HEK293 (cell line): ENCODE results near the gene GCH1.

Source experiments
- EGR2 ChIP-seq: fragments of 450-650 bp; formaldehyde crosslinking; IDR thresholded peaks from 2 replicates; pipeline ENCODE4 v1.5.1; 2016; ENCODE audit warnings: low read depth, missing biosample characterization, missing genetic modification characterization
- KLF1 ChIP-seq: fragments of 450-650 bp; formaldehyde crosslinking; IDR thresholded peaks from 2 replicates; pipeline ENCODE4 v1.5.1; 2016; ENCODE audit warnings: missing biosample characterization, missing genetic modification characterization
- KLF9 ChIP-seq: fragments of 450-650 bp; formaldehyde crosslinking; IDR thresholded peaks from 2 replicates; pipeline ENCODE4 v1.5.1; 2016; ENCODE audit warnings: missing biosample characterization, missing genetic modification characterization, low read depth
- MYNN ChIP-seq: fragments of 450-650 bp; formaldehyde crosslinking; IDR thresholded peaks from 2 replicates; pipeline ENCODE4 v1.5.1; 2016; ENCODE audit warnings: missing biosample characterization, missing genetic modification characterization, borderline replicate concordance
- RBAK ChIP-seq: fragments of 450-650 bp; formaldehyde crosslinking; IDR thresholded peaks from 2 replicates; pipeline ENCODE4 v1.5.1; 2016; ENCODE audit warnings: missing biosample characterization, missing genetic modification characterization
- SALL2 ChIP-seq: fragments of 450-650 bp; formaldehyde crosslinking; IDR thresholded peaks from 2 replicates; pipeline ENCODE4 v1.5.0; 2017; ENCODE audit warnings: missing biosample characterization, mild to moderate bottlenecking, missing genetic modification characterization, borderline replicate concordance
- ZBTB20 ChIP-seq: fragments of 450-650 bp; formaldehyde crosslinking; IDR thresholded peaks from 2 replicates; pipeline ENCODE4 v1.5.1; 2016; ENCODE audit warnings: missing biosample characterization, missing genetic modification characterization
- ZFP69B ChIP-seq: fragments of 450-650 bp; formaldehyde crosslinking; IDR thresholded peaks from 2 replicates; pipeline ENCODE4 v1.5.1; 2016; ENCODE audit warnings: missing biosample characterization, missing genetic modification characterization
- ZIC2 ChIP-seq: fragments of 450-650 bp; formaldehyde crosslinking; IDR thresholded peaks from 2 replicates; pipeline ENCODE4 v1.5.1; 2016; ENCODE audit warnings: missing biosample characterization, missing genetic modification characterization
- ZNF140 ChIP-seq: fragments of 450-650 bp; formaldehyde crosslinking; IDR thresholded peaks from 2 replicates; pipeline ENCODE4 v1.5.1; 2016; ENCODE audit warnings: missing biosample characterization, missing genetic modification characterization
- ZNF175 ChIP-seq: fragments of 450-650 bp; formaldehyde crosslinking; IDR thresholded peaks from 2 replicates; pipeline ENCODE4 v1.5.1; 2016; ENCODE audit warnings: missing biosample characterization, missing genetic modification characterization
- ZNF211 ChIP-seq: fragments of 450-650 bp; formaldehyde crosslinking; IDR thresholded peaks from 2 replicates; pipeline ENCODE4 v1.5.1; 2016; ENCODE audit warnings: low read depth, missing biosample characterization, missing genetic modification characterization
- ZNF324 ChIP-seq: fragments of 450-650 bp; formaldehyde crosslinking; IDR thresholded peaks from 2 replicates; pipeline ENCODE4 v1.5.1; 2016; ENCODE audit warnings: missing biosample characterization, missing genetic modification characterization
- ZNF335 ChIP-seq: fragments of 450-650 bp; formaldehyde crosslinking; conservative IDR thresholded peaks from 2 replicates; pipeline ENCODE4 v1.5.1; 2016; ENCODE audit warnings: missing biosample characterization, missing genetic modification characterization
- ZNF510 ChIP-seq: fragments of 450-650 bp; formaldehyde crosslinking; IDR thresholded peaks from 2 replicates; pipeline ENCODE4 v1.5.1; 2018; ENCODE audit warnings: mild to moderate bottlenecking, missing genetic modification characterization, missing biosample characterization; ENCODE audit not compliant: insufficient replicate concordance
- ZNF555 ChIP-seq: fragments of 450-650 bp; formaldehyde crosslinking; conservative IDR thresholded peaks from 2 replicates; pipeline ENCODE4 v1.5.1; 2017; ENCODE audit warnings: missing biosample characterization, mild to moderate bottlenecking, missing genetic modification characterization, inconsistent platforms
- ZNF600 ChIP-seq: fragments of 450-650 bp; formaldehyde crosslinking; IDR thresholded peaks from 2 replicates; pipeline ENCODE4 v1.5.1; 2016; ENCODE audit warnings: missing biosample characterization, missing genetic modification characterization
- ZNF837 ChIP-seq: fragments of 450-650 bp; formaldehyde crosslinking; IDR thresholded peaks from 2 replicates; pipeline ENCODE4 v1.5.1; 2016; ENCODE audit warnings: missing biosample characterization, missing genetic modification characterization
- ZNF843 ChIP-seq: fragments of 450-650 bp; formaldehyde crosslinking; IDR thresholded peaks from 2 replicates; pipeline ENCODE4 v1.5.1; 2016; ENCODE audit warnings: missing biosample characterization, missing genetic modification characterization
- TF ChIP-seq, protein P1 (sequence below): fragments of 450-650 bp; formaldehyde crosslinking; IDR thresholded peaks from 2 replicates; pipeline ENCODE4; 2016; ENCODE audit warnings: missing biosample characterization, missing genetic modification characterization
- TF ChIP-seq, protein P2 (sequence below): fragments of 450-650 bp; formaldehyde crosslinking; IDR thresholded peaks from 2 replicates; pipeline ENCODE4 v1.5.1; 2016; ENCODE audit warnings: missing biosample characterization, missing genetic modification characterization
- TF ChIP-seq, protein P3 (sequence below): fragments of 450-650 bp; formaldehyde crosslinking; IDR thresholded peaks from 2 replicates; pipeline ENCODE4 v1.5.1; 2016; ENCODE audit warnings: missing biosample characterization, missing genetic modification characterization
- TF ChIP-seq, protein P4 (sequence below): fragments of 450-650 bp; formaldehyde crosslinking; IDR thresholded peaks from 2 replicates; pipeline ENCODE4 v1.5.0; 2017; ENCODE audit warnings: missing biosample characterization, missing genetic modification characterization, borderline replicate concordance
- TF ChIP-seq, protein P5 (sequence below): fragments of 450-650 bp; formaldehyde crosslinking; IDR thresholded peaks from 2 replicates; pipeline ENCODE4 v1.5.1; 2016; ENCODE audit warnings: missing biosample characterization, missing genetic modification characterization
- TF ChIP-seq, protein P6 (sequence below): fragments of 450-650 bp; formaldehyde crosslinking; IDR thresholded peaks from 2 replicates; pipeline ENCODE4 v1.5.1; 2016; ENCODE audit warnings: missing biosample characterization, missing genetic modification characterization
- TF ChIP-seq, protein P7 (sequence below): fragments of 450-650 bp; formaldehyde crosslinking; IDR thresholded peaks from 2 replicates; pipeline ENCODE4 v1.5.1; 2016; ENCODE audit warnings: missing biosample characterization, missing genetic modification characterization, borderline replicate concordance
- TF ChIP-seq, protein P8 (sequence below): fragments of 450-650 bp; formaldehyde crosslinking; IDR thresholded peaks from 2 replicates; pipeline ENCODE4 v1.5.1; 2016; ENCODE audit warnings: missing biosample characterization, missing genetic modification characterization

GCH1 gene

DNA sequence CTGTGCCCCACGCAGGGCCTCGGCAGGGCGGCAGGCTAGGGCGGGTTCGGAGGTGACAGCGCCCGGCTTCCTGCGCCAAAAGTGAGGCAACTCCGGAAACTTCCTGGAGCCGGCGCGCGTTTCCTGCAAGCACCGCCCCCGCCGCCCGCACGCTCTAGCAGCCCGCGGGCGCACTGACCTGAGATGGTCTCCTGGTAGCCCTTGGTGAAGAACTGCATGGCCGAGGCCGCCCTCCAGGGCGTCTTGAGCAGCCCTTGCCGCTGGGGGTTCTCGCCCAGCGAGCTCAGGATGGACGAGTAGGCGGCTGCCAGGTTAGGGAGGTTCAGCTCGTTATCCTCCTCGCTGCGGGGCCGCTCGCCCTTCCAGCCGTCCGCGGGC lies 494 bp downstream of the GCH1 start (continued):
- TF ChIP-seq ZNF335 (peak; percentile 70; the same call in 1 of the 2 replicates), ZNF324 (tag by site-specific recombination) (no peak), ZBTB20 (tag by site-specific recombination) (peak; percentile 81), KLF1 (tag by site-specific recombination) (peak; percentile 39; the same call in 1 of the 2 replicates), MYNN (tag by site-specific recombination) (no peak), ZNF600 (tag by site-specific recombination) (no peak), ZNF175 (no peak), EGR2 (tag by site-specific recombination) (peak; percentile 72), RBAK (no peak), ZNF555 (tag by site-specific recombination) (no peak), ZNF510 (tag by site-specific recombination) (no peak), ZNF211 (tag by site-specific recombination) (no peak), ZNF837 (no peak), SALL2 (tag by site-specific recombination) (no peak), ZNF843 (tag by site-specific recombination) (no peak), ZFP69B (tag by site-specific recombination) (no peak), KLF9 (tag by site-specific recombination) (0 out of 2 replicates have a peak, but pooled peaks have one; percentile 32), ZIC2 (tag by site-specific recombination) (no peak), ZNF140 (tag by site-specific recombination) (no peak)
- TF ChIP-seq, protein P1, sequence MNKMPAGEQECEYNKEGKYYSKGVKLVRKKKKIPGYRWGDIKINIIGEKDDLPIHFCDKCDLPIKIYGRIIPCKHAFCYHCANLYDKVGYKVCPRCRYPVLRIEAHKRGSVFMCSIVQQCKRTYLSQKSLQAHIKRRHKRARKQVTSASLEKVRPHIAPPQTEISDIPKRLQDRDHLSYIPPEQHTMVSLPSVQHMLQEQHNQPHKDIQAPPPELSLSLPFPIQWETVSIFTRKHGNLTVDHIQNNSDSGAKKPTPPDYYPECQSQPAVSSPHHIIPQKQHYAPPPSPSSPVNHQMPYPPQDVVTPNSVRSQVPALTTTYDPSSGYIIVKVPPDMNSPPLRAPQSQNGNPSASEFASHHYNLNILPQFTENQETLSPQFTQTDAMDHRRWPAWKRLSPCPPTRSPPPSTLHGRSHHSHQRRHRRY (tag by site-specific recombination): no peak
- TF ChIP-seq, protein P2, sequence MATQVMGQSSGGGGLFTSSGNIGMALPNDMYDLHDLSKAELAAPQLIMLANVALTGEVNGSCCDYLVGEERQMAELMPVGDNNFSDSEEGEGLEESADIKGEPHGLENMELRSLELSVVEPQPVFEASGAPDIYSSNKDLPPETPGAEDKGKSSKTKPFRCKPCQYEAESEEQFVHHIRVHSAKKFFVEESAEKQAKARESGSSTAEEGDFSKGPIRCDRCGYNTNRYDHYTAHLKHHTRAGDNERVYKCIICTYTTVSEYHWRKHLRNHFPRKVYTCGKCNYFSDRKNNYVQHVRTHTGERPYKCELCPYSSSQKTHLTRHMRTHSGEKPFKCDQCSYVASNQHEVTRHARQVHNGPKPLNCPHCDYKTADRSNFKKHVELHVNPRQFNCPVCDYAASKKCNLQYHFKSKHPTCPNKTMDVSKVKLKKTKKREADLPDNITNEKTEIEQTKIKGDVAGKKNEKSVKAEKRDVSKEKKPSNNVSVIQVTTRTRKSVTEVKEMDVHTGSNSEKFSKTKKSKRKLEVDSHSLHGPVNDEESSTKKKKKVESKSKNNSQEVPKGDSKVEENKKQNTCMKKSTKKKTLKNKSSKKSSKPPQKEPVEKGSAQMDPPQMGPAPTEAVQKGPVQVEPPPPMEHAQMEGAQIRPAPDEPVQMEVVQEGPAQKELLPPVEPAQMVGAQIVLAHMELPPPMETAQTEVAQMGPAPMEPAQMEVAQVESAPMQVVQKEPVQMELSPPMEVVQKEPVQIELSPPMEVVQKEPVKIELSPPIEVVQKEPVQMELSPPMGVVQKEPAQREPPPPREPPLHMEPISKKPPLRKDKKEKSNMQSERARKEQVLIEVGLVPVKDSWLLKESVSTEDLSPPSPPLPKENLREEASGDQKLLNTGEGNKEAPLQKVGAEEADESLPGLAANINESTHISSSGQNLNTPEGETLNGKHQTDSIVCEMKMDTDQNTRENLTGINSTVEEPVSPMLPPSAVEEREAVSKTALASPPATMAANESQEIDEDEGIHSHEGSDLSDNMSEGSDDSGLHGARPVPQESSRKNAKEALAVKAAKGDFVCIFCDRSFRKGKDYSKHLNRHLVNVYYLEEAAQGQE (tag by site-specific recombination): no peak
- TF ChIP-seq, protein P3, sequence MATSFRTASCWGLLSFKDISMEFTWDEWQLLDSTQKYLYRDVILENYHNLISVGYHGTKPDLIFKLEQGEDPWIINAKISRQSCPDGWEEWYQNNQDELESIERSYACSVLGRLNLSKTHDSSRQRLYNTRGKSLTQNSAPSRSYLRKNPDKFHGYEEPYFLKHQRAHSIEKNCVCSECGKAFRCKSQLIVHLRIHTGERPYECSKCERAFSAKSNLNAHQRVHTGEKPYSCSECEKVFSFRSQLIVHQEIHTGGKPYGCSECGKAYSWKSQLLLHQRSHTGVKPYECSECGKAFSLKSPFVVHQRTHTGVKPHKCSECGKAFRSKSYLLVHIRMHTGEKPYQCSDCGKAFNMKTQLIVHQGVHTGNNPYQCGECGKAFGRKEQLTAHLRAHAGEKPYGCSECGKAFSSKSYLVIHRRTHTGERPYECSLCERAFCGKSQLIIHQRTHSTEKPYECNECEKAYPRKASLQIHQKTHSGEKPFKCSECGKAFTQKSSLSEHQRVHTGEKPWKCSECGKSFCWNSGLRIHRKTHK (tag by site-specific recombination): no peak
- TF ChIP-seq, protein P4, sequence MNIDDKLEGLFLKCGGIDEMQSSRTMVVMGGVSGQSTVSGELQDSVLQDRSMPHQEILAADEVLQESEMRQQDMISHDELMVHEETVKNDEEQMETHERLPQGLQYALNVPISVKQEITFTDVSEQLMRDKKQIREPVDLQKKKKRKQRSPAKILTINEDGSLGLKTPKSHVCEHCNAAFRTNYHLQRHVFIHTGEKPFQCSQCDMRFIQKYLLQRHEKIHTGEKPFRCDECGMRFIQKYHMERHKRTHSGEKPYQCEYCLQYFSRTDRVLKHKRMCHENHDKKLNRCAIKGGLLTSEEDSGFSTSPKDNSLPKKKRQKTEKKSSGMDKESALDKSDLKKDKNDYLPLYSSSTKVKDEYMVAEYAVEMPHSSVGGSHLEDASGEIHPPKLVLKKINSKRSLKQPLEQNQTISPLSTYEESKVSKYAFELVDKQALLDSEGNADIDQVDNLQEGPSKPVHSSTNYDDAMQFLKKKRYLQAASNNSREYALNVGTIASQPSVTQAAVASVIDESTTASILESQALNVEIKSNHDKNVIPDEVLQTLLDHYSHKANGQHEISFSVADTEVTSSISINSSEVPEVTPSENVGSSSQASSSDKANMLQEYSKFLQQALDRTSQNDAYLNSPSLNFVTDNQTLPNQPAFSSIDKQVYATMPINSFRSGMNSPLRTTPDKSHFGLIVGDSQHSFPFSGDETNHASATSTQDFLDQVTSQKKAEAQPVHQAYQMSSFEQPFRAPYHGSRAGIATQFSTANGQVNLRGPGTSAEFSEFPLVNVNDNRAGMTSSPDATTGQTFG (tag by site-specific recombination): no peak
- TF ChIP-seq, protein P5, sequence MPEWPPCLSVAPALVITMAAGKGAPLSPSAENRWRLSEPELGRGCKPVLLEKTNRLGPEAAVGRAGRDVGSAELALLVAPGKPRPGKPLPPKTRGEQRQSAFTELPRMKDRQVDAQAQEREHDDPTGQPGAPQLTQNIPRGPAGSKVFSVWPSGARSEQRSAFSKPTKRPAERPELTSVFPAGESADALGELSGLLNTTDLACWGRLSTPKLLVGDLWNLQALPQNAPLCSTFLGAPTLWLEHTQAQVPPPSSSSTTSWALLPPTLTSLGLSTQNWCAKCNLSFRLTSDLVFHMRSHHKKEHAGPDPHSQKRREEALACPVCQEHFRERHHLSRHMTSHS (tag by site-specific recombination): no peak
- TF ChIP-seq, protein P6, sequence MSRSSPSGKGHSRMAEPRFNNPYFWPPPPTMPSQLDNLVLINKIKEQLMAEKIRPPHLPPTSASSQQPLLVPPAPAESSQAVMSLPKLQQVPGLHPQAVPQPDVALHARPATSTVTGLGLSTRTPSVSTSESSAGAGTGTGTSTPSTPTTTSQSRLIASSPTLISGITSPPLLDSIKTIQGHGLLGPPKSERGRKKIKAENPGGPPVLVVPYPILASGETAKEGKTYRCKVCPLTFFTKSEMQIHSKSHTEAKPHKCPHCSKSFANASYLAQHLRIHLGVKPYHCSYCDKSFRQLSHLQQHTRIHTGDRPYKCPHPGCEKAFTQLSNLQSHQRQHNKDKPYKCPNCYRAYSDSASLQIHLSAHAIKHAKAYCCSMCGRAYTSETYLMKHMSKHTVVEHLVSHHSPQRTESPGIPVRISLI (tag by site-specific recombination): no peak
- TF ChIP-seq, protein P7, sequence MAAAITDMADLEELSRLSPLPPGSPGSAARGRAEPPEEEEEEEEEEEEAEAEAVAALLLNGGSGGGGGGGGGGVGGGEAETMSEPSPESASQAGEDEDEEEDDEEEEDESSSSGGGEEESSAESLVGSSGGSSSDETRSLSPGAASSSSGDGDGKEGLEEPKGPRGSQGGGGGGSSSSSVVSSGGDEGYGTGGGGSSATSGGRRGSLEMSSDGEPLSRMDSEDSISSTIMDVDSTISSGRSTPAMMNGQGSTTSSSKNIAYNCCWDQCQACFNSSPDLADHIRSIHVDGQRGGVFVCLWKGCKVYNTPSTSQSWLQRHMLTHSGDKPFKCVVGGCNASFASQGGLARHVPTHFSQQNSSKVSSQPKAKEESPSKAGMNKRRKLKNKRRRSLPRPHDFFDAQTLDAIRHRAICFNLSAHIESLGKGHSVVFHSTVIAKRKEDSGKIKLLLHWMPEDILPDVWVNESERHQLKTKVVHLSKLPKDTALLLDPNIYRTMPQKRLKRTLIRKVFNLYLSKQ: no peak
- TF ChIP-seq, protein P8, sequence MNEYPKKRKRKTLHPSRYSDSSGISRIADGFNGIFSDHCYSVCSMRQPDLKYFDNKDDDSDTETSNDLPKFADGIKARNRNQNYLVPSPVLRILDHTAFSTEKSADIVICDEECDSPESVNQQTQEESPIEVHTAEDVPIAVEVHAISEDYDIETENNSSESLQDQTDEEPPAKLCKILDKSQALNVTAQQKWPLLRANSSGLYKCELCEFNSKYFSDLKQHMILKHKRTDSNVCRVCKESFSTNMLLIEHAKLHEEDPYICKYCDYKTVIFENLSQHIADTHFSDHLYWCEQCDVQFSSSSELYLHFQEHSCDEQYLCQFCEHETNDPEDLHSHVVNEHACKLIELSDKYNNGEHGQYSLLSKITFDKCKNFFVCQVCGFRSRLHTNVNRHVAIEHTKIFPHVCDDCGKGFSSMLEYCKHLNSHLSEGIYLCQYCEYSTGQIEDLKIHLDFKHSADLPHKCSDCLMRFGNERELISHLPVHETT (tag by site-specific recombination): no peak
